Measurements from ENCODE around the gene ZNF341. TPM values are rescaled to one million over a fixed set of nuclear protein-coding genes. Genes with fewer than 3 reads are reported as not detected.

Gene ZNF341
- total and polyA plus RNA-seq, 9 of the 15 experiments (the other 6 are each of a cell fraction or from before 2014, with no cell fraction given) = 0.08 to 2.6 (median 1.0) TPM

DNA sequence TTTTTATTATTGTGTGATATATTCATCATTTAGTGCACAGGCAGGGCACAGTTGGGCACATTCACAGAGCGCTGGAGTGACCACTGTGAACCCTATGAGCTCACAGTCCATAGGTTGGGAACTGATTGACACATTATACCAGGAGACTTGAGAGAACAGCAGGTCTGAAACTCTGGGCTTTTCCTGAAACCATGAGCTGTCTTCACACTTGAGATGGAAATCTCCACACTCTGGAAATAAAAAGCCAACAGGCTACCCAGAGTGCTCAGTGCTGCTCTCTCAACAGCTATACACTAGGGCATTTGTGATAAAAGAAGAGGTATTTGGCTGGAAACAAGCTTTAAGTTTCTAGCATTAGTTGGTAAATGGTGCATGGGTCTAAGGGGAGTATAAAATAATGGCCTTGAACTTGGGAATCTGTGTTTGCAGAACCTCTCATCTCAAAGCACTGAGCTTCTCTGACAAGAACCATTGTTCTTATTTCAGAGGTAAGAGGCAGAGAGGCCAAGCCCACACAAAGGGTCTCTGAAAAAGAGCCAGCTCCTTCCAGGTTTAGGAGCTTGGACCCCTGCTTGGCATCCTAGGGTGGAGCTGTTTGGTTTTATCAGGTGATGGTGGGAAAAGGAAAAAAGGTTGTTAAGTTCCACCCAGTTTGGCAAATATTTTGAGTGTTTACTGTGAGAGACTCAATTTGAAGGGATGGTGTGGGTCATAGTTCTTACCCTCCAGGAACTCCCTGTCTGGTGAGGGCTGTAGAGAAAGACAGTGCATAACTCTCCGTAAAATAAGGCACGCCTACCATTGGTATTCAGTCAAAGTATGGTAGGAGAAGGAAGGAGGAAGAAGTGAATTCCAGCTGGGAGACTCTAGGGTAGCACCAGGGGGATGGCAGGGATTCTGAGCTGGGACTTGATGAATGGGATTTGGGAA, 93.8 kb downstream of the ZNF341 start:
- in situ Hi-C loops (cut with MboI) = no loop called here
- intact Hi-C loops (cut with micrococcal nuclease) = no loop called here
- no peak overlapping the region for H3K4me2 ChIP-seq (ENCODE audit: insufficient read depth, low read length)
- no peak overlapping the region for H3K27ac ChIP-seq (ENCODE audit: extremely low read depth, low read depth, low read length)
- peaks cover 4% of the 10 kb centered on the region for H3K9me1 ChIP-seq (ENCODE audit: control insufficient read depth, insufficient read depth, low read length)
- no peak overlapping the region for H3K9ac ChIP-seq (ENCODE audit: insufficient read depth in 1 of 2, low read depth in 2 of 2, low read length in 2 of 2)
- no peak for FAIRE-seq
- H2AFZ ChIP-seq (ENCODE audit: low read depth, low read length) = no peak overlapping the region
- H3K4me3 ChIP-seq = no peak overlapping the region
- CTCF ChIA-PET (ENCODE audit: low intra/inter-chr PET ratio) = no interaction called here
- ATAC-seq = no peak
- no peak for TF ChIP-seq TARDBP (IDR thresholded peaks at IDR 0.05)
- TF ChIP-seq BRCA1 (IDR thresholded peaks at IDR 0.05) = no peak
- no peak for TF ChIP-seq BRCA1 (CRISPR knock-in tag; IDR thresholded peaks at IDR 0.05)
- no peak for TF ChIP-seq RNF2 (IDR thresholded peaks at IDR 0.05)
- no peak for TF ChIP-seq ETV5 (CRISPR knock-in tag; IDR thresholded peaks at IDR 0.05; ENCODE audit: low read depth)
- no peak for TF ChIP-seq FOSL1 (tag; conservative IDR thresholded peaks at IDR 0.05)
- no peak for TF ChIP-seq ZC3H11A (IDR thresholded peaks at IDR 0.05; ENCODE audit: low read depth, low read length)
- TF ChIP-seq ZNF586 (CRISPR knock-in tag; conservative IDR thresholded peaks at IDR 0.05) = no peak
- TF ChIP-seq ZNF551 (CRISPR knock-in tag; IDR thresholded peaks at IDR 0.05) = no peak
- no peak for TF ChIP-seq BCL6 (CRISPR knock-in tag; IDR thresholded peaks at IDR 0.05)
- TF ChIP-seq NR2C2 (CRISPR knock-in tag; IDR thresholded peaks at IDR 0.05) = no peak
- TF ChIP-seq NR2C2 (tag; IDR thresholded peaks at IDR 0.05) = no peak
- TF ChIP-seq U2AF2 (optimal IDR thresholded peaks at IDR 0.05; ENCODE audit: low read depth, low read length) = no peak
- TF ChIP-seq RBM25 (IDR thresholded peaks at IDR 0.05; ENCODE audit: low read depth, low read length, severe bottlenecking) = no peak
- TF ChIP-seq SIN3B (IDR thresholded peaks at IDR 0.05; ENCODE audit: low read depth) = no peak
- peaks cover 65% of the 10 kb centered on the region for H3K79me2 ChIP-seq (ENCODE audit: control insufficient read depth, insufficient read depth, low read length)
- BruUV-seq (replicated peaks) = no TSS peak
- POLR2A ChIA-PET = interaction anchor here (0.6 to 2.8 kb wide), 10 partner anchors 9 to 38 kb away, joined by 3 to 9 read pairs (median 4); no protein-coding TSS in a partner anchor
- no peaks in the 10 kb centered on the region for H3K27me3 ChIP-seq (ENCODE audit: control insufficient read depth in 2 of 2, insufficient read depth in 2 of 2, low read length in 2 of 2)
- 85% methylated on average over 3 of the region's 3 CpGs for WGBS (ENCODE audit: insufficient coverage, low coverage, missing lambda C conversion rate)
- peaks cover 9 to 22% of the 10 kb centered on the region in 2 experiments for H3K4me1 ChIP-seq (replicated peaks in 1 of 2; ENCODE audit: control insufficient read depth in 2 of 2, insufficient read depth in 2 of 2, low read length in 2 of 2)
- H3K9me3 ChIP-seq (replicated peaks; ENCODE audit: control insufficient read depth, insufficient read depth, low read depth, low read length) = no peaks in the 10 kb centered on the region
- no peak for DNase-seq (ENCODE audit: extremely low read depth in 1 of 4, low spot score in 3 of 4)
- H3K36me3 ChIP-seq (ENCODE audit: control insufficient read depth, insufficient read depth, low read length) = no peaks in the 10 kb centered on the region
- H4K20me1 ChIP-seq (replicated peaks; ENCODE audit: control insufficient read depth, insufficient read depth, low read length) = peaks cover 28% of the 10 kb centered on the region

Measured in K562 (cell line).